Effector memory CD8-positive, alpha-beta T cell (primary cell): Measurements from ENCODE around the gene SUN1.
"Not testable (repeated sequence)": the region's sequence is repeated elsewhere in the genome, so short reads cannot be mapped to it uniquely, and the experiment has no call there.

ENCODE experiments used
- ATAC-seq: fragments of 150-1000 bp; cut with Tn5 transposase; replicated peaks from 2 replicates; pipeline ENCODE4 v1.10.0; 2021; ENCODE audit warnings: mild to moderate bottlenecking, moderate library complexity
- DNase-seq, 3 experiments: peaks; one replicate each; pipeline ENCODE4 v3.0.0; 2021
- H3K27ac Mint-ChIP-seq, 2 donors: one replicate each; pipeline ENCODE4 v1.8.0; 2022; ENCODE audit warnings: mild to moderate bottlenecking in 2 of 2, mixed read lengths in 2 of 2, moderate library complexity in 2 of 2
- H3K27me3 Mint-ChIP-seq, 2 donors: one replicate each; pipeline ENCODE4 v1.8.0; 2022; ENCODE audit warnings: mixed read lengths in 2 of 2
- H3K36me3 Mint-ChIP-seq: one replicate; pipeline ENCODE4 v1.8.0; 2022; ENCODE audit warnings: mild to moderate bottlenecking, moderate library complexity, mixed read lengths; ENCODE audit not compliant: insufficient read depth
- H3K4me1 Mint-ChIP-seq, 2 donors: one replicate each; pipeline ENCODE4 v1.8.0; 2022; ENCODE audit warnings: low read depth in 2 of 2, mixed read lengths in 2 of 2
- H3K4me3 Mint-ChIP-seq, 2 donors: one replicate each; pipeline ENCODE4 v1.8.0; 2022; ENCODE audit warnings: mild to moderate bottlenecking in 2 of 2, mixed read lengths in 2 of 2, moderate library complexity in 2 of 2
- H3K9me3 Mint-ChIP-seq, 2 donors: one replicate each; pipeline ENCODE4 v1.8.0; 2022; ENCODE audit warnings: mixed read lengths in 2 of 2

Gene SUN1

GRCh38 chr7:903921-904755, 71.9 kb downstream of the SUN1 start:
- ATAC-seq (no peak), DNase-seq (no peak)
- Mint-ChIP-seq H3K4me1 (peaks cover 0 to 8% of the 10 kb centered on the region in 2 donors), H3K36me3 (peaks cover 31% of the 10 kb centered on the region), H3K4me3 (no peak overlapping the region), H3K9me3 (no peaks in the 10 kb centered on the region), H3K27ac (no peak overlapping the region), H3K27me3 (no peaks in the 10 kb centered on the region)

GRCh38 chr7:904847-905246, 72.6 kb downstream of the SUN1 start:
- no peak for DNase-seq
- Mint-ChIP-seq H3K36me3 (peaks cover 26% of the 10 kb centered on the region), H3K4me3 (no peak overlapping the region), H3K4me1 (peaks cover 0 to 8% of the 10 kb centered on the region in 2 donors), H3K27ac (peak overlapping the region in 1 of 2 donors; percentile 95), H3K27me3 (no peaks in the 10 kb centered on the region), H3K9me3 (no peaks in the 10 kb centered on the region)
- ATAC-seq = no peak

- Mint-ChIP-seq H3K4me1 (peaks cover 0 to 7% of the 10 kb centered on the region in 2 donors), H3K27ac (no peak overlapping the region), H3K27me3 (no peaks in the 10 kb centered on the region), H3K9me3 (no peaks in the 10 kb centered on the region), H3K4me3 (no peak overlapping the region), H3K36me3 (peaks cover 24% of the 10 kb centered on the region)
- ATAC-seq = no peak
- peak in 1 of 3 experiments; percentile 27 for DNase-seq
Observed at GRCh38 chr7:906776-907157, 74.5 kb downstream of the SUN1 start.

- Mint-ChIP-seq H3K4me3 (no peak overlapping the region), H3K4me1 (peaks cover 0 to 7% of the 10 kb centered on the region in 2 donors), H3K27me3 (no peaks in the 10 kb centered on the region), H3K9me3 (no peaks in the 10 kb centered on the region), H3K27ac (no peak overlapping the region), H3K36me3 (peaks cover 19% of the 10 kb centered on the region)
- DNase-seq (peak in 2 of 3 experiments; percentile 31 to 58), ATAC-seq (peak; percentile 23)
Observed at GRCh38 chr7:907158-907980, 75.1 kb downstream of the SUN1 start.

- peak overlapping the region; percentile 33 to 53 for H3K4me3 Mint-ChIP-seq
- H3K9me3 Mint-ChIP-seq = no peaks in the 10 kb centered on the region
- ATAC-seq (peak; percentile 6), DNase-seq (no peak)
- H3K4me1 Mint-ChIP-seq = peaks cover 1 to 3% of the 10 kb centered on the region in 2 donors
- H3K27ac Mint-ChIP-seq = no peak overlapping the region
- H3K27me3 Mint-ChIP-seq = no peaks in the 10 kb centered on the region
- H3K36me3 Mint-ChIP-seq = peaks cover 17% of the 10 kb centered on the region
Observed at GRCh38 chr7:908159-908581, 75.9 kb downstream of the SUN1 start.

GRCh38 chr7:908591-909357, 76.5 kb downstream of the SUN1 start:
- DNase-seq = peak; percentile 63 to 69 (median 65)
- not testable (repeated sequence) for H3K4me1 Mint-ChIP-seq, H3K9me3 Mint-ChIP-seq, H3K27me3 Mint-ChIP-seq, H3K27ac Mint-ChIP-seq
- peak overlapping the region; percentile 33 to 53 for H3K4me3 Mint-ChIP-seq
- ATAC-seq = peak; percentile 80
- H3K36me3 Mint-ChIP-seq = peaks cover 17% of the 10 kb centered on the region

GRCh38 chr7:909358-910329, 77.4 kb downstream of the SUN1 start:
- DNase-seq (peak in 1 of 3 experiments; percentile 30), ATAC-seq (peak; percentile 19)
- Mint-ChIP-seq H3K27me3 (no peaks in the 10 kb centered on the region), H3K36me3 (peaks cover 17% of the 10 kb centered on the region), H3K9me3 (no peaks in the 10 kb centered on the region), H3K27ac (peak overlapping the region; percentile 70 to 71), H3K4me3 (peak overlapping the region in 1 of 2 donors; percentile 55), H3K4me1 (peaks cover 3 to 4% of the 10 kb centered on the region in 2 donors)

- H3K9me3 Mint-ChIP-seq = no peaks in the 10 kb centered on the region
- no peak for DNase-seq
- H3K4me3 Mint-ChIP-seq = peak overlapping the region in 1 of 2 donors; percentile 55
- H3K27ac Mint-ChIP-seq = peak overlapping the region; percentile 70 to 71
- peaks cover 13% of the 10 kb centered on the region for H3K36me3 Mint-ChIP-seq
- ATAC-seq = no peak
- H3K4me1 Mint-ChIP-seq = peaks cover 3 to 8% of the 10 kb centered on the region in 2 donors
- H3K27me3 Mint-ChIP-seq = no peaks in the 10 kb centered on the region
Observed at GRCh38 chr7:910441-910861, 78.2 kb downstream of the SUN1 start.

- DNase-seq (no peak), ATAC-seq (no peak)
- H3K36me3 Mint-ChIP-seq = peaks cover 15% of the 10 kb centered on the region
- peaks cover 6 to 12% of the 10 kb centered on the region in 2 donors for H3K4me1 Mint-ChIP-seq
- no peaks in the 10 kb centered on the region for H3K9me3 Mint-ChIP-seq
- H3K27me3 Mint-ChIP-seq = no peaks in the 10 kb centered on the region
- no peak overlapping the region for H3K27ac Mint-ChIP-seq
- no peak overlapping the region for H3K4me3 Mint-ChIP-seq
Observed at GRCh38 chr7:910931-911431, 78.7 kb downstream of the SUN1 start.

- Mint-ChIP-seq H3K27ac (peak overlapping the region in 1 of 2 donors; percentile 60), H3K4me3 (no peak overlapping the region), H3K36me3 (peaks cover 16% of the 10 kb centered on the region), H3K9me3 (no peaks in the 10 kb centered on the region), H3K4me1 (peaks cover 12 to 13% of the 10 kb centered on the region in 2 donors), H3K27me3 (no peaks in the 10 kb centered on the region)
- ATAC-seq (no peak), DNase-seq (no peak)
Observed at GRCh38 chr7:911791-912480, 79.7 kb downstream of the SUN1 start.

GRCh38 chr7:913736-914520, 81.7 kb downstream of the SUN1 start:
- no peak overlapping the region for H3K27ac Mint-ChIP-seq
- H3K9me3 Mint-ChIP-seq = no peaks in the 10 kb centered on the region
- no peak for ATAC-seq
- H3K27me3 Mint-ChIP-seq = no peaks in the 10 kb centered on the region
- peaks cover 12 to 19% of the 10 kb centered on the region in 2 donors for H3K4me1 Mint-ChIP-seq
- H3K4me3 Mint-ChIP-seq = no peak overlapping the region
- H3K36me3 Mint-ChIP-seq = peaks cover 16% of the 10 kb centered on the region
- DNase-seq = no peak
